Measurements from ENCODE around the gene CDCA7L.

The CDCA7L gene

DNA sequence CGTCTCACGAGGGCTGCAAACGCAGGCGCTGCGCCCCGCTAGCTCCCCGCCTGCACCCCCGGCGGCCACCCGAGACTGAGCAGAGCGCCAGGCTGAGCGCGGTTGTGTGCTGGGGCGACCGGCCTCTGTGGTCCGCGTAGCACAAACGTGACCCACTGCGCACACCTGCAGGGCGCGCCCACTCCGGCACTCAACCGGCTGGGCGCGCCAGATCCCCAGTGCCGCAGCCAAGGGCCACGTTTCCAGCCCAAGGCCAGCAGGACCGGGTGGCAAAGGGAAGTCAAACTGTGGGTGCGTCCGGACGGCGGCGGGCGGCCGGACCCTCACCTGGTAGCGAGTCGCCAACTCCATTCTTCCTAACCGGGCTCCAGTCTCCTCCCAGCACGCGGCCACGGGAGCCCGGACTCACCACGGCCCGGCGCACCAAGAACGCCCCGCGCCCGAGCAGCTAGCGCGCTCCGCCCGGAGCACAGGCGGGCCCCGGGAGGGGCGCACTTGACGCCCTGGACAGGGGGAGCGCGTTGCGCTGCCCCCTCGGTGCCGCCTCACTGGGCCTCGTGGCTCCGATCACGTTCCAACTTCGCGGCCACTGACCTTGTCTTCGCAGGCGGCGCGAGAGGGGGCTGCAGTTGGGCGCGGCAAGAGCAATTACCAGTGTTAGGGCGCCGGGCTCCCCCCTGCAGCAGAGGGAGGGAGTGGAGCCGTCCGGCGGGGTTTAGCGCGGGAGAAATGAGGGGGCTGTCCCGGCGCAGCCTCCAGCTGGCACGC lies at the start of gene CDCA7L (continued):
- TF ChIP-seq, protein P1, sequence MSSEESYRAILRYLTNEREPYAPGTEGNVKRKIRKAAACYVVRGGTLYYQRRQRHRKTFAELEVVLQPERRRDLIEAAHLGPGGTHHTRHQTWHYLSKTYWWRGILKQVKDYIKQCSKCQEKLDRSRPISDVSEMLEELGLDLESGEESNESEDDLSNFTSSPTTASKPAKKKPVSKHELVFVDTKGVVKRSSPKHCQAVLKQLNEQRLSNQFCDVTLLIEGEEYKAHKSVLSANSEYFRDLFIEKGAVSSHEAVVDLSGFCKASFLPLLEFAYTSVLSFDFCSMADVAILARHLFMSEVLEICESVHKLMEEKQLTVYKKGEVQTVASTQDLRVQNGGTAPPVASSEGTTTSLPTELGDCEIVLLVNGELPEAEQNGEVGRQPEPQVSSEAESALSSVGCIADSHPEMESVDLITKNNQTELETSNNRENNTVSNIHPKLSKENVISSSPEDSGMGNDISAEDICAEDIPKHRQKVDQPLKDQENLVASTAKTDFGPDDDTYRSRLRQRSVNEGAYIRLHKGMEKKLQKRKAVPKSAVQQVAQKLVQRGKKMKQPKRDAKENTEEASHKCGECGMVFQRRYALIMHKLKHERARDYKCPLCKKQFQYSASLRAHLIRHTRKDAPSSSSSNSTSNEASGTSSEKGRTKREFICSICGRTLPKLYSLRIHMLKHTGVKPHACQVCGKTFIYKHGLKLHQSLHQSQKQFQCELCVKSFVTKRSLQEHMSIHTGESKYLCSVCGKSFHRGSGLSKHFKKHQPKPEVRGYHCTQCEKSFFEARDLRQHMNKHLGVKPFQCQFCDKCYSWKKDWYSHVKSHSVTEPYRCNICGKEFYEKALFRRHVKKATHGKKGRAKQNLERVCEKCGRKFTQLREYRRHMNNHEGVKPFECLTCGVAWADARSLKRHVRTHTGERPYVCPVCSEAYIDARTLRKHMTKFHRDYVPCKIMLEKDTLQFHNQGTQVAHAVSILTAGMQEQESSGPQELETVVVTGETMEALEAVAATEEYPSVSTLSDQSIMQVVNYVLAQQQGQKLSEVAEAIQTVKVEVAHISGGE (tag by site-specific recombination; conservative IDR thresholded peaks at IDR 0.05; ENCODE audit: low read depth), result no peak
- TF ChIP-seq, protein P2, sequence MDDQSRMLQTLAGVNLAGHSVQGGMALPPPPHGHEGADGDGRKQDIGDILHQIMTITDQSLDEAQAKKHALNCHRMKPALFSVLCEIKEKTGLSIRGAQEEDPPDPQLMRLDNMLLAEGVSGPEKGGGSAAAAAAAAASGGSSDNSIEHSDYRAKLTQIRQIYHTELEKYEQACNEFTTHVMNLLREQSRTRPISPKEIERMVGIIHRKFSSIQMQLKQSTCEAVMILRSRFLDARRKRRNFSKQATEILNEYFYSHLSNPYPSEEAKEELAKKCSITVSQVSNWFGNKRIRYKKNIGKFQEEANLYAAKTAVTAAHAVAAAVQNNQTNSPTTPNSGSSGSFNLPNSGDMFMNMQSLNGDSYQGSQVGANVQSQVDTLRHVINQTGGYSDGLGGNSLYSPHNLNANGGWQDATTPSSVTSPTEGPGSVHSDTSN (CRISPR knock-in tag; IDR thresholded peaks at IDR 0.05), result peak; percentile 90
- TF ChIP-seq KLF10 (tag by site-specific recombination; IDR thresholded peaks at IDR 0.05), result peak; percentile 76
- TF ChIP-seq ZEB2 (tag by site-specific recombination; IDR thresholded peaks at IDR 0.05), result peak; percentile 82
- no peak for TF ChIP-seq ZNF624 (tag by site-specific recombination; IDR thresholded peaks at IDR 0.05)
- no peak; the same call in 1 of the 2 replicates for TF ChIP-seq BCL11B (tag by site-specific recombination; IDR thresholded peaks at IDR 0.05; ENCODE audit: low read depth)
- TF ChIP-seq GLIS1 (tag by site-specific recombination; IDR thresholded peaks at IDR 0.05), result peak; percentile 14; the same call in 1 of the 2 replicates
- no peak for TF ChIP-seq ZNF423 (tag by site-specific recombination; IDR thresholded peaks at IDR 0.05)
- no peak for TF ChIP-seq HOXD13 (CRISPR knock-in tag; IDR thresholded peaks at IDR 0.05; ENCODE audit: borderline replicate concordance)
- TF ChIP-seq, protein P3, sequence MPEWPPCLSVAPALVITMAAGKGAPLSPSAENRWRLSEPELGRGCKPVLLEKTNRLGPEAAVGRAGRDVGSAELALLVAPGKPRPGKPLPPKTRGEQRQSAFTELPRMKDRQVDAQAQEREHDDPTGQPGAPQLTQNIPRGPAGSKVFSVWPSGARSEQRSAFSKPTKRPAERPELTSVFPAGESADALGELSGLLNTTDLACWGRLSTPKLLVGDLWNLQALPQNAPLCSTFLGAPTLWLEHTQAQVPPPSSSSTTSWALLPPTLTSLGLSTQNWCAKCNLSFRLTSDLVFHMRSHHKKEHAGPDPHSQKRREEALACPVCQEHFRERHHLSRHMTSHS (tag by site-specific recombination; IDR thresholded peaks at IDR 0.05), result no peak
- TF ChIP-seq ZNF132 (tag by site-specific recombination; IDR thresholded peaks at IDR 0.05; ENCODE audit: borderline replicate concordance), result no peak
- TF ChIP-seq, protein P4, sequence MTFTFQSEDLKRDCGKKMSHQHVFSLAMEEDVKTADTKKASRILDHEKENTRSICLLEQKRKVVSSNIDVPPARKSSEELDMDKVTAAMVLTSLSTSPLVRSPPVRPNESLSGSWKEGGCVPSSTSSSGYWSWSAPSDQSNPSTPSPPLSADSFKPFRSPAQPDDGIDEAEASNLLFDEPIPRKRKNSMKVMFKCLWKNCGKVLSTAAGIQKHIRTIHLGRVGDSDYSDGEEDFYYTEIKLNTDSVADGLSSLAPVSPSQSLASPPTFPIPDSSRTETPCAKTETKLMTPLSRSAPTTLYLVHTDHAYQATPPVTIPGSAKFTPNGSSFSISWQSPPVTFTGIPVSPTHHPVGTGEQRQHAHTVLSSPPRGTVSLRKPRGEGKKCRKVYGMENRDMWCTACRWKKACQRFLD (tag by site-specific recombination; IDR thresholded peaks at IDR 0.05), result no peak
- no peak for TF ChIP-seq ZNF521 (tag by site-specific recombination; IDR thresholded peaks at IDR 0.05)
- TF ChIP-seq ZNF354C (tag by site-specific recombination; IDR thresholded peaks at IDR 0.05; ENCODE audit: borderline replicate concordance, low read depth), result no peak
- TF ChIP-seq, protein P5, sequence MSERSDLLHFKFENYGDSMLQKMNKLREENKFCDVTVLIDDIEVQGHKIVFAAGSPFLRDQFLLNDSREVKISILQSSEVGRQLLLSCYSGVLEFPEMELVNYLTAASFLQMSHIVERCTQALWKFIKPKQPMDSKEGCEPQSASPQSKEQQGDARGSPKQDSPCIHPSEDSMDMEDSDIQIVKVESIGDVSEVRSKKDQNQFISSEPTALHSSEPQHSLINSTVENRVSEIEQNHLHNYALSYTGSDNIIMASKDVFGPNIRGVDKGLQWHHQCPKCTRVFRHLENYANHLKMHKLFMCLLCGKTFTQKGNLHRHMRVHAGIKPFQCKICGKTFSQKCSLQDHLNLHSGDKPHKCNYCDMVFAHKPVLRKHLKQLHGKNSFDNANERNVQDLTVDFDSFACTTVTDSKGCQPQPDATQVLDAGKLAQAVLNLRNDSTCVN (tag by site-specific recombination; optimal IDR thresholded peaks at IDR 0.05), result peak; percentile 97
- 0 out of 2 replicates have a peak, but pooled peaks have one; percentile 72 for TF ChIP-seq HOXC10 (CRISPR knock-in tag; IDR thresholded peaks at IDR 0.05)
- no peak for TF ChIP-seq HOXA7 (CRISPR knock-in tag; IDR thresholded peaks at IDR 0.05; ENCODE audit: borderline replicate concordance)
- TF ChIP-seq, protein P6, sequence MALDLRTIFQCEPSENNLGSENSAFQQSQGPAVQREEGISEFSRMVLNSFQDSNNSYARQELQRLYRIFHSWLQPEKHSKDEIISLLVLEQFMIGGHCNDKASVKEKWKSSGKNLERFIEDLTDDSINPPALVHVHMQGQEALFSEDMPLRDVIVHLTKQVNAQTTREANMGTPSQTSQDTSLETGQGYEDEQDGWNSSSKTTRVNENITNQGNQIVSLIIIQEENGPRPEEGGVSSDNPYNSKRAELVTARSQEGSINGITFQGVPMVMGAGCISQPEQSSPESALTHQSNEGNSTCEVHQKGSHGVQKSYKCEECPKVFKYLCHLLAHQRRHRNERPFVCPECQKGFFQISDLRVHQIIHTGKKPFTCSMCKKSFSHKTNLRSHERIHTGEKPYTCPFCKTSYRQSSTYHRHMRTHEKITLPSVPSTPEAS (tag by site-specific recombination; IDR thresholded peaks at IDR 0.05), result no peak
- TF ChIP-seq, protein P7, sequence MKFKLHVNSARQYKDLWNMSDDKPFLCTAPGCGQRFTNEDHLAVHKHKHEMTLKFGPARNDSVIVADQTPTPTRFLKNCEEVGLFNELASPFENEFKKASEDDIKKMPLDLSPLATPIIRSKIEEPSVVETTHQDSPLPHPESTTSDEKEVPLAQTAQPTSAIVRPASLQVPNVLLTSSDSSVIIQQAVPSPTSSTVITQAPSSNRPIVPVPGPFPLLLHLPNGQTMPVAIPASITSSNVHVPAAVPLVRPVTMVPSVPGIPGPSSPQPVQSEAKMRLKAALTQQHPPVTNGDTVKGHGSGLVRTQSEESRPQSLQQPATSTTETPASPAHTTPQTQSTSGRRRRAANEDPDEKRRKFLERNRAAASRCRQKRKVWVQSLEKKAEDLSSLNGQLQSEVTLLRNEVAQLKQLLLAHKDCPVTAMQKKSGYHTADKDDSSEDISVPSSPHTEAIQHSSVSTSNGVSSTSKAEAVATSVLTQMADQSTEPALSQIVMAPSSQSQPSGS (tag by site-specific recombination; IDR thresholded peaks at IDR 0.05; ENCODE audit: low read depth), result no peak
- no peak for TF ChIP-seq ZNF596 (tag by site-specific recombination; IDR thresholded peaks at IDR 0.05)
- no peak for TF ChIP-seq ZNF433 (tag by site-specific recombination; IDR thresholded peaks at IDR 0.05; ENCODE audit: low read depth)
- no peak for TF ChIP-seq ZNF791 (tag by site-specific recombination; IDR thresholded peaks at IDR 0.05)
- no peak; the same call in 1 of the 2 replicates for TF ChIP-seq ZNF335 (tag by site-specific recombination; conservative IDR thresholded peaks at IDR 0.05)
- TF ChIP-seq SP7 (tag by site-specific recombination; IDR thresholded peaks at IDR 0.05), result peak; percentile 89
- TF ChIP-seq, protein P8, sequence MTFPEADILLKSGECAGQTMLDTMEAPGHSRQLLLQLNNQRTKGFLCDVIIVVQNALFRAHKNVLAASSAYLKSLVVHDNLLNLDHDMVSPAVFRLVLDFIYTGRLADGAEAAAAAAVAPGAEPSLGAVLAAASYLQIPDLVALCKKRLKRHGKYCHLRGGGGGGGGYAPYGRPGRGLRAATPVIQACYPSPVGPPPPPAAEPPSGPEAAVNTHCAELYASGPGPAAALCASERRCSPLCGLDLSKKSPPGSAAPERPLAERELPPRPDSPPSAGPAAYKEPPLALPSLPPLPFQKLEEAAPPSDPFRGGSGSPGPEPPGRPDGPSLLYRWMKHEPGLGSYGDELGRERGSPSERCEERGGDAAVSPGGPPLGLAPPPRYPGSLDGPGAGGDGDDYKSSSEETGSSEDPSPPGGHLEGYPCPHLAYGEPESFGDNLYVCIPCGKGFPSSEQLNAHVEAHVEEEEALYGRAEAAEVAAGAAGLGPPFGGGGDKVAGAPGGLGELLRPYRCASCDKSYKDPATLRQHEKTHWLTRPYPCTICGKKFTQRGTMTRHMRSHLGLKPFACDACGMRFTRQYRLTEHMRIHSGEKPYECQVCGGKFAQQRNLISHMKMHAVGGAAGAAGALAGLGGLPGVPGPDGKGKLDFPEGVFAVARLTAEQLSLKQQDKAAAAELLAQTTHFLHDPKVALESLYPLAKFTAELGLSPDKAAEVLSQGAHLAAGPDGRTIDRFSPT (tag by site-specific recombination; IDR thresholded peaks at IDR 0.05), result peak; percentile 82; the same call in 1 of the 2 replicates
- no peak for TF ChIP-seq ZBTB48 (tag by site-specific recombination; IDR thresholded peaks at IDR 0.05)
- no peak for TF ChIP-seq OVOL3 (tag by site-specific recombination; IDR thresholded peaks at IDR 0.05)
